Fibroblast of skin of left biceps (primary cell): ENCODE data around the gene IBSP.

Experiments
- DNase-seq, 2 experiments: peaks; one replicate each; pipeline ENCODE4 v3.0.0-alpha.2; 2013; ENCODE audit warnings: low read depth in 2 of 2

IBSP gene

DNA sequence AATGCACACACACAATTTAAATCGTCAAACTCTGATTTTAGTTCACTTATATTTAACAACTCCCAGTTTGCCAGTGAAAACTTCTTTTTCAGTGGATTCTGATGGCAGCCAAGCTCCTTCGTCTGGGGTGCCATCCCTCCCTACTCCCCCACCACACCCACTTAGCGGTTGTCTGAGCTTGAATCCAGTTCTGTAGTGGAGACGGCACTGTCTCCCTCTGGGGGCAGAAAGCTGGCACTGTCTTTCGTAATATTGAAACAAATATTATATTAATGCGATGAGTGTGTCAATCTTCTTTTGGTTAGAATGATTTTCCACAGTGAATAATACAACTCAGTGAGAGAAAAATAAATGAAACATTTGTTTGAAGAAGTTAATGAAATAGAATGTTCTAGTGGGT, 38.9 kb downstream of the IBSP start:
- DNase-seq = no peak

DNA sequence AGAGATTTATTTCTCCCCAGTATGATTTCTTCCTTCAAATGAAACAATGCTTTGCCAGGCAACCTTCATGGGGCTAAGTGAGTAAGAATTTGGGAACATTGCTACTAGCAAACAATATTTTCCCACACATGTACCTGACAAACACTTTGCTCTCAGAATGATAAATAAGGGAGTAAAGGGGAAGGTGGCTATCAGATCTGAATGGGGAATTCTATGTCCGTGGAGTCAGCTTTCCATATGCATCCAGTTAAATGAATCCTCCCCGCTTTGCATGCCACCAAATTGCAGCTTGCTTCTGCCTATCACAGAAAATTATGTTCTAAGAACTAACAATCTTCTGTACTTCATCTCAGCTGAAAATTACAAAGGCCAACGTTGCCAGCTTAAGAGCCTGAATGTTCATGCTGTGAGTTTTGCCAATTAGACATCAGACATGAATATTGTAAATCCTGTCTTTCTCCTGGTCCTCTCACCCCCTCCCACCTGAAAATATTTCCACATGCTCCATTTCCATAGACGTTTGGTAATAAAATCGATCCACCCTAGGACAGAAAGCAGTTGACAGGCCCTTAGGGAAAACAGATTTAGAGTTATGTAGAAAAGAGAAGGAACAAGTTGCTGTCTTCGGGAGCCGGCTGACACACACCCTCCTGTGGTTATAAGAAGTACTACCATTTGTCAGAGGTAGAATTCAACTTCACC, 39.7 kb downstream of the IBSP start:
- DNase-seq = no peak

DNA sequence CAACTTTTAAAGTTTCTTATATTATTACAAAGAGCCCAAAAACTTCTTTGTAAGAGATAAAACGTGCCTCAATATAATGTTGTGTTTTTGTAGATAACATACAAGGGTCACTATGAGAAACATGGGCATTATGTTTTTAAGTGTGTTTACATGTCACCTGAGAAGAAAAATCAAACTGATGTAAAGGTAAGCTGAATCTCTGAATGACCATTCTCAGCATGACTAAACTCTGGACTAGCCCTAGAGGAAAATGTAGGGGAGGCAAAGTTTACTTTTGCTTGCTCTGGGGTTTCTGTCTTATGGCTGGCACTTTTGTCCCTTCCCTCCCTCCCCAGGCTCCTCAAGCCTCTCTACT, 40.2 kb downstream of the IBSP start:
- no peak for DNase-seq

DNA sequence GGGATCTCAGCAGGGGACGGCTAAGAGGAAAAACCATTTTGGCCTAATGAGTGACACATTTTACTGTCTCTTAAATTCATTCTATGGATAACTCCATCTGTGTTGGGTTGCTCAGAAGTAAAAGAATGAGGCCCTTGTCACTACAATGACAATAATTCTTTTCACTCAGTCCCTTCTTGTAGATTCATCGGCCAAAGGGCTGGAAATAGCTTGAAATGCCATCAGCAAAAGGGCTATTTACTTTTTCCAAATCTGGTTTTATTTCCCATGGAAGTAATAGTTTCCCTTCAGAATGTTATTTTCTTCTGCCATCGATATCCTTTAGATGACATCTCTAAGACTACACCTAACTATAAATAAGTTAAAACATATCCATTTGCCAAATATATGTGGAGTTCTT, 40.8 kb downstream of the IBSP start:
- no peak for DNase-seq

DNA sequence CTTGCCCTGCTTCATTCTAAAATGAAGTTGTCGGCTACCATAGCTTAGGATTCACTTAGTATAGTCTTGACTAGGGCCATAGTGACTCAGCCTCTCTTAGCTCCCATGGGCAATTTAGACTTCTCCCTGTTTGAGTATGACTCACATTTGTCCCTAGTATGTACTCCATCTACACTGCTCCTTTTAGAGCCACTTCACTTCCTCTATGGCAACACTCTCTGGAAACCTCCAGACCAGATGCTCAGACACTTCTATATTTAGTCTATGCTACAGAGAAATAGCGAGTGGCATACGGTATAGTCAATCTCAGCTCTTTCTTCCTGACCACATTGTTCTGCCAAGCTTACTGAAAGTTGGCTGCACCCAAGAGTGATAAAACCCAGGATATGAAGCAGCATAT, 44.6 kb downstream of the IBSP start:
- DNase-seq = peak; percentile 48 to 52

DNA sequence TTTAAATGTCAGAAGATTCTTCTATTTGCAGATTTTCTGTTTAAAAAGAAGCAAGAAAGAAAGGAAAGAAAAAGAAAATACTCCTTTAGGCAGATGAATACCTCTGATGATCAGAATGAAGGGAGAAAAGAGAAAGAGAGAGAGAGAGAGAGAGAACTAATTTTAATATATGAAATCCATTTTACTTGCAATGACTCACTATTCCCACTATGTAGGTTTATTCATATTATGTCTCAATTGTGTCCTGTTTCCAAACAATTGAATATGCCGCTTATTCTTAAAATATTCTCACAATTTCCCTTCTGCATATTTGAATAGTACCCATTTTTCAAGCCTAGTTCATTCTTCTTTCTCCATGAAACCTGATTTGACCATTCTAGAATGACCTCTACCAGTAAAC, 45.1 kb downstream of the IBSP start:
- DNase-seq = no peak

DNA sequence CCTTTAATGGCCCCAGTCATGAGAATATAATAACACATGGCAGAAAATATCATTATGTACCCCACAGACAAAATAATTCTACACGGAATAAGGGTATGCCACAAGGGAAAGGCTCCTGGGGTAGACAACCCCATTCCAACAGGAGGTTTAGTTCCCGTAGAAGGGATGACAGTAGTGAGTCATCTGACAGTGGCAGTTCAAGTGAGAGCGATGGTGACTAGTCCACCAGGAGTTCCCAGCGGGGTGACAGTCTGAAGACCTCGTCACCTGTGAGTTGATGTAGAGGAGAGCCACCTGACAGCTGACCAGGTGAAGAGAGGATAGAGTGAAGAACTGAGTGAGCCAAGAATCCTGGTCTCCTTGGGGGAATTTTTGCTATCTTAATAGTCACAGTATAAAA, 46.9 kb downstream of the IBSP start:
- no peak for DNase-seq

DNA sequence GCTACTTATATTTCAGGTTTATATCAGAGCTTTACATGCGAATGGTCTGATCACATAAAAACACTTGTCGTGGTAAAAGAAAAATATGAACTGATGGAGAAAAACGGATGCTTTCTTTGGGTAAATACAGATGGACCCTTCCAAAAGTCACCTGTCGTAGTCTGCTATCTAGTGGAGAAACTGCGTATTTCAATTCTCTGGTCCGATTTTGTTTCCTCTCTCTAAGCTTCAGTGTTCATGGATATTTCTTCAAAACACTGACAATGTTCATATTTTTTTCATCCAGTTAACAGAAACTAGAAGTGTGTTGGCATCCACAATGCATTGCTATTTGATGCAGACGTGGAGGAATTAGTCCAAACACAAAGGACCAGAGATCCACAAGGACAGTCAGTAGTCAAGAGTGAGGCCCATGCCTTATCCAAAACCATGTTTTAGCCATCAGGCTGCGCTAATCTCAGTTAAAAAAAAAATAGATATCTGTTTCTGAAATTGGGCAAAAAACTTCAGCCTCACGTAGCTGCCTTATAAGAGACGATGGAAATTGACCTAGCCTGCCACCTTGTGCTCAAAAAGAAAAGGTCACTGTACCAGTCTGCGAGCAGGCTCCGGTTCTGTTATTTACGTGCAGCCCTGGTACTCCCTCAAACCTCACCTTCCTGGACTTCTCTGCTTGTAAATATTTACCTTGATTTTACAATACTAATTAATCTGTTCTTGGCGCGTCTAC, 49.4 kb downstream of the IBSP start:
- DNase-seq = no peak

DNA sequence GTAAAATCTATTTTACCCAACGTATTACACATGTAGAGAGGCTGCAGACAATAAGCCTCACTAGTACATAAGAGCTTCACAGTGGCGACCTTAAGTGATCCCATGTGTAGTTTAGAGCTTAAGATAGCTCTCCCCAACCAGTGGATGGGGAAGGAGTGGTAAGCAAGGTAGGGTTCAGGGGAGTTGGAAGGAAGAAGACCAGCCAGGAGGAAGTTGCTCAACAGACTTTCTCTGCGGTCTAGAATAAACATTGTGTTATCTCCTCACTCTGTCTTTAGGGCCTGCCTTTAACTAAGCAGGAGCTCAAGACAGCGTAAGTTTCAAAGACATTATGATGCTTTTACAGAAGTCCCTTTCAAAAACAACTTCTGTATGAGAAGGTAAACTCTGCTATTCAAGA, 50.3 kb downstream of the IBSP start:
- DNase-seq = no peak

DNA sequence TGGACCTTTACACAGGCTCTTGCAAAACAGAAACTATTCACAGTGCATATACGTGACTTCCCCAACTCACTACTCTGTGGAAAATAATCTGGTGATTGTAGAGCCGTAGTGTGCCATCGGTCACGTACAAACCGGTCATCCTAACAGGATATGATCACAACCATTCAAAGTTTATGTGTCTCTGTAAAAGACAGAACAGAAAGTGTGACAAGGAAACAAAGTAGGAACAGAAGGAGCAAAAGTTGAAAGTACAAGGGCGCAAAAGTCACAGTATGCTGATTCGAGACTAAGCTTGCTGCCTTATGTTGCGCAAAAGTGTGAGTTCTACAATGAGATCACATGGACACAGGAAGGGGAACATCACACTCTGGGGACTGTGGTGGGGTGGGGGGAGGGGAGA, 52.0 kb downstream of the IBSP start:
- DNase-seq = no peak

DNA sequence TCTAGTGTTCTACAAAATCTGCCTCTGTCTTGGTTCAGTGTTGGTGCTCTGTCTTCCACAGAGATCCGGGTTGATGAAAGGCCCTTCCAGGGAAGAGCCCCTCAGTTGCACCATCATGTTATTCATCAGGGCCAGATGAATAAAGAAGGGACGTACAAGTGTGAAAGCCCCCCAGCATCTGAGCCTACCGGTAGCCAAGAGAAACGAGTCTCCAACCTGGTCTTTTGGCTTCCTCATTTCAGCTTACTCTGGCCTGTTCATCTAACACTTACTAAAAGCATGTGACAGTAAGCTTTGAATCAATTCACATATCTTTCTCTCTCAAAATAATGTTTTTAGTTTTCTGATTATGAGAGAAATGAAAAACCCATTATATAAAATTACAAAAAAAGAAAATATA, 52.6 kb downstream of the IBSP start:
- no peak for DNase-seq

DNA sequence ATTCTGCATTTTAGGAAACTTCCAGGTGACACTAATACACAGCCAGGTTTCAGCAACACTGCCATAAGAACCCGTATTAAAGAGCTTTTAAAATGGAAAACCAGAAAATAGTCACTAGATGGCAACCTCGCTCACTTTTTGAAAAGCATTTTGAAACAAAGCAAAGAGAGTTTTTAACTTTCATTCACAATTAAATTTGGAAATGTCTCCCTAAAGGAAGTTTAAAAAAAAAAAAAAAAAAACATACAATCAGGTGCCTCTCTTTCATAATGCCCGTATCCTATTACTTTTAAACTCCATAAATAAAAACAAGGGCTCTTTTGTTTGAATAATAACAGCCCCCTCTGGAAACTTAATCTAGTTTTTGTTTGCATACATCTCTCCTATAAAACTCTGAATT, 53.8 kb downstream of the IBSP start:
- no peak for DNase-seq

DNA sequence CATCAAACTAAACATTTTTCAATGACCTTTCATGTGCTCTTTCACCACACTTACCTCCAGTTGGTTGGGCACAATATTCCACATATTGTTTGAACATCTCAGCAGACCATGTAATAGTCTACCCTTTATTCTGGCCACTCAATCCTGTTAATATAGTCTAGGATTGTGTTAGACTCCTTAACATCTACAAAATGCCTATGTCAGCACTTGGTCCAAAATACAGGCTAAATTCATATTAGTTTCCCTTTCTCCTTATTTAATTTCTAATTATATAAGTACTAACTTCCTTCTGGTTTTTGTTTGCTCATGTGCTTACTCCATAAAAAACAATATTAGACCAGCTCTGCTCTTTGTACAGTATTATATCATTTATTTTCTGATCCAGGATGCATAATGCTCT, 54.5 kb downstream of the IBSP start:
- no peak for DNase-seq

DNA sequence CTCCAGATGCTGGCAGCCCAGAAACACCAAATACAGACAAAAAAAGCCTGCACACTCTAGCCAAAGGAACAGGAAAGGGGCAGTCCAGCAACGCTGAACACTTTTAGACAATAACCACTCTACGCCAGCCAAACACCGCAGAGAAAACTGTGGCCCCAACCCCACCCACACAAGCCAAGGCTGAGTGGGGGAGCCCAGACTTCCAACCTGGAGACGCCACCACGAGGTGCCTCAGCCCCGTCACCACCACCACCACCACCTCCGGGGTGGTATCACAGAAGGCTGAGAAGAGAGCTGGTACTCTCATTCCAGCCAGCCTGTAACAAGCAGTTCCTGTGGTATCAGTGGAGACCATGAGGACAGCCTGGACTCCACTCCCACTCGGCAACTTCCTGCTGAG, 56.2 kb downstream of the IBSP start:
- no peak for DNase-seq

DNA sequence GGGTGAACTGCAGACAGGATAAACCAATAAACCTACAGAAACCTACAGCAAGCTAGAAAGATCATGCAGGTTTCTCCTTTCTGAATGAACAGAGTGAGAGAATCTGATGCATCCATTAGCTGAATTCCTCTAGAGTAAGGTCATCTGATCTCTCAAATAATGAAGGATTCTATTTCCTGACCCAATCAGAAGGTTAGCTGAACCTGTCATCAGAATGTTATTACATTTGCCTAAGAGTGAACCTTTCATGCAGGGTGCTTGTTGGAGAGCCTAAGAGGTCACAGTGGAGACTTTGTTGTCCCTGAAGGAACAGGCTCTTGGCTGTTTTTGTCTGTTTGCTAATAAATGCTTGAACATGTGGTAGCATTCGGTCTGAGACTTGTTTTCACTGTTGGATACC, 57.5 kb downstream of the IBSP start:
- DNase-seq = no peak

DNA sequence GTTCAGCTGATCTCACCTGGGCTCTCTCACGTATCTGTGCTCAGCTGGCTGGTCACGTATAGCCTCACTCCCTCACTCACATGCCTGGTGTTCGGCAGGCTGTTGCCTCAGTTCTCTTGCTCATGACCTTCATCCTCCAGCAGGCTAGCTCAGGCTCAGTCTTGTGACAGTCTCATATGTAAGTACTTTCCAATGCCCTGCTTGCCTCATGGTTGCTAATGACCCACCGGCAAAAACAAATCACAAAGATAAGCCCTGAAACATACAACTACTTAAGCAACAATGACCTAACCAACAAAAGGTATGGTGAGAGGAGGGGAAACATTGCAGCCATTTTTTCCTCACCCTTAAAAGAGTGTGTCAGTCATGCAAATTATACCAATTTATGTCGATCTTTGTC, 58.4 kb downstream of the IBSP start:
- no peak for DNase-seq
